ENCODE results near the gene EVA1A.
A peak's percentile ranks its signal among the peaks of the same experiment; 100 is the strongest.

The EVA1A gene

DNA sequence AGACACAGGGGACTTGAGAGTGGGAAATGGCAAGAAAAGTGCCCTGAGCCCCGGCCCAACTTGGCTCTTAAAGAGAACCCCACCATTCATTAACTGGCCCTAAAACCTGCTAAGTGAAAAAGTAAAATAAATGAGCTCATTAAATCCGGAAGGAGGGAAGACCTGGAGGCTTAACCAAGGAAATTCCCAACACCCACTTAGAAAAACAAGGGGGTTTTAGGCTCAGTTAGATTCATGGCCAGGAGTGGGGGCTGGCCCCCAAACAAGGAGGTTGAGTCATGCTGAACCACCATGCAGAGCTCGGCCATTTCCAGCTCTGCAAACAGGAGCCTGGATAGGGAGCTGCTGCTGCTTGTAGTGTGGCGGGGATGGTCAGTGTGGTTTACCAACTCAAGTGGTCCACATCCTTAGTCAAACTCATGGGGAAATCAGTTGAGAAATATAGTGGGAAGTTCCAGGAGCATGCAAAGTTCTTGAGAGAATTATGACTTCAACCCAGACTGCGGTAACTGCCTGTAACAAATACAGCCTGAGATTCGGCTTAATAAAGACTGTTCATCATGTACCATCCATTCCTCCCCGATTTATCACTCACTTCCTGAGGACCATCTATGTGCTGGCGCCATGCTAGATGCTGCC is 46.1 kb upstream of the EVA1A start:
- peak; percentile 90 for DNase-seq (ENCODE audit: low read depth)
- TF ChIP-seq, protein P1, sequence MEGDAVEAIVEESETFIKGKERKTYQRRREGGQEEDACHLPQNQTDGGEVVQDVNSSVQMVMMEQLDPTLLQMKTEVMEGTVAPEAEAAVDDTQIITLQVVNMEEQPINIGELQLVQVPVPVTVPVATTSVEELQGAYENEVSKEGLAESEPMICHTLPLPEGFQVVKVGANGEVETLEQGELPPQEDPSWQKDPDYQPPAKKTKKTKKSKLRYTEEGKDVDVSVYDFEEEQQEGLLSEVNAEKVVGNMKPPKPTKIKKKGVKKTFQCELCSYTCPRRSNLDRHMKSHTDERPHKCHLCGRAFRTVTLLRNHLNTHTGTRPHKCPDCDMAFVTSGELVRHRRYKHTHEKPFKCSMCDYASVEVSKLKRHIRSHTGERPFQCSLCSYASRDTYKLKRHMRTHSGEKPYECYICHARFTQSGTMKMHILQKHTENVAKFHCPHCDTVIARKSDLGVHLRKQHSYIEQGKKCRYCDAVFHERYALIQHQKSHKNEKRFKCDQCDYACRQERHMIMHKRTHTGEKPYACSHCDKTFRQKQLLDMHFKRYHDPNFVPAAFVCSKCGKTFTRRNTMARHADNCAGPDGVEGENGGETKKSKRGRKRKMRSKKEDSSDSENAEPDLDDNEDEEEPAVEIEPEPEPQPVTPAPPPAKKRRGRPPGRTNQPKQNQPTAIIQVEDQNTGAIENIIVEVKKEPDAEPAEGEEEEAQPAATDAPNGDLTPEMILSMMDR (conservative IDR thresholded peaks at IDR 0.05; ENCODE audit: control insufficient read depth, insufficient read depth, low read depth, low read length): no peak
- no peak overlapping the region for H3K4me3 ChIP-seq (ENCODE audit: control insufficient read depth, low read depth, low read length)

DNA sequence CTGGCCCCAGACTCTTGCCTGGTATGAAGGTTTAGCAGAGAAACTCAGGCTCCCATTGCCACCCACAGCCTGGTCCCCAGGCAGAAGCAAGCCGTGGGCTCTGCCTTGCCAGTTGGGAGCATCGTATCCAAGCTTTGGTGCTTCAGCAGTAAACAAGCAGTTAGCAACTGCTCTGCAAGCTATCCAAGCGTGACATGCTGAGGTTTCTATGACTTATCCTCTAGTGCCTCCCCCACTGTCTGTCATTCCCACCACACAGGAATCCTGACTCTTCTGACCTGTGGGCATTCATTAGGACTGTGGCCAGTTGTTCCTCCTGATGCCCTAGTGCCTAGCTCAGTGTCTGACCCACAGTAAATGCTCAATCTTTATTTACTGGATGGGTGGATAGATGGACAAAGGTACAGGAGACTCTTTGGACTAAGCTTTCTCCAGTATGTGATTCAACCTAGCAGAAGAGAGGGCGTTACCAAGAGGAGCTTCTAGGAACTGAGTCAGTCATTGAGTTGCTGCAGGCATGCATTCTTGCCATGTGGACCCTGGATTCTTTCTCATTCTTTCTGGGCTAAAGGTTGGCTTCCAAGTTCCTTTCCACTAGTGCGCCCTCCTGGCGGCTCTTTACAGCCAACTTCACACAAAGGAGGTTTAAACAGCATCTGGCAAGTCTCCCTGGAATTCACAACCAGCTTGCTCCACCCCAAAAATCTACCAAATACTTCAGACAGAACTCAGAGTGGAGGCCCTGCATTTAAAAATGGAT is 45.2 kb upstream of the EVA1A start:
- TF ChIP-seq, protein P1 (conservative IDR thresholded peaks at IDR 0.05; ENCODE audit: control insufficient read depth, insufficient read depth, low read depth, low read length): peak; percentile 50
- DNase-seq (ENCODE audit: low read depth): peak; percentile 98
- H3K4me3 ChIP-seq (ENCODE audit: control insufficient read depth, low read depth, low read length): no peak overlapping the region

DNA sequence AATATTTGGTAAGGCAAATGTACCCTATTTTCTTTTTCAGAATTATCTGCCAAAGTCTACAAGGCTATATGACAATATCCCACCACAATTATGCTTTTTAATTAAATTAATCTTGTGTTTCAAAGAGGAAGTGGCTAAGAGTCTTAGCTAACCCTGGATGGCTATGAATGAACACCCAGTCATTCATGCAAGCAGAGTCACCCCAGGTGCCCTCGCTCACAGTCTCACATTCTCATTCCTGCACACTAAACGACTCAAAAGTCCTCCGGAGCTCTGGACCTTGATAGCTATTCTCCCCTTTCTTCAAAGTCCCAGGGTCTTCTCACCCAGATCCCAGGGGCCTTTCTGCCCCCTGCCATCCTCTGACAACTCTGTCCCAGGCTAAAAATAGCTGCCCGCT is 43.7 kb upstream of the EVA1A start:
- TF ChIP-seq, protein P1 (conservative IDR thresholded peaks at IDR 0.05; ENCODE audit: control insufficient read depth, insufficient read depth, low read depth, low read length): no peak
- peak; percentile 52 for DNase-seq (ENCODE audit: low read depth)
- no peak overlapping the region for H3K4me3 ChIP-seq (ENCODE audit: control insufficient read depth, low read depth, low read length)

DNA sequence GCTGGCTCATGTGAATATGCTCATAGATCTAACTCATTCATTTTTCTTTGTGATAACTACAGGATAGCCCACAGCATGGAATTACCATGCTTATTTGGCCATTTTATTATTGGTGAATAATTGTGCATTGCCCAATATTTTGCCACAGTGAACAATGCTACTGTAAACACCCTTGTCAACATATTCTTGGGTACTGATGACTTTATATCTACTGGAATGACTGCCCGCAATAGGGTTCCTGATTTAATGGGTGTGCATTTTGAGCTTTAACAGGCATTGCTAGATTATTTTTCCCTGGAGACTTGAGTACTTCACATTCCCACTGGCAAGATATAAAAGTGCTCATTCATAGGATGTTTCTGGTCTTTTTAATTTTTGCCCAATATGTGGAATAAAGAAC is 42.7 kb upstream of the EVA1A start:
- peak; percentile 42 for DNase-seq (ENCODE audit: low read depth)
- no peak overlapping the region for H3K4me3 ChIP-seq (ENCODE audit: control insufficient read depth, low read depth, low read length)
- TF ChIP-seq, protein P1 (conservative IDR thresholded peaks at IDR 0.05; ENCODE audit: control insufficient read depth, insufficient read depth, low read depth, low read length): no peak

GRCh38 chr2:75602724-75603342 is 42.1 kb upstream of the EVA1A start:
- peak; percentile 90 for DNase-seq (ENCODE audit: low read depth)
- no peak overlapping the region for H3K4me3 ChIP-seq (ENCODE audit: control insufficient read depth, low read depth, low read length)
- TF ChIP-seq, protein P1 (conservative IDR thresholded peaks at IDR 0.05; ENCODE audit: control insufficient read depth, insufficient read depth, low read depth, low read length): no peak

DNA sequence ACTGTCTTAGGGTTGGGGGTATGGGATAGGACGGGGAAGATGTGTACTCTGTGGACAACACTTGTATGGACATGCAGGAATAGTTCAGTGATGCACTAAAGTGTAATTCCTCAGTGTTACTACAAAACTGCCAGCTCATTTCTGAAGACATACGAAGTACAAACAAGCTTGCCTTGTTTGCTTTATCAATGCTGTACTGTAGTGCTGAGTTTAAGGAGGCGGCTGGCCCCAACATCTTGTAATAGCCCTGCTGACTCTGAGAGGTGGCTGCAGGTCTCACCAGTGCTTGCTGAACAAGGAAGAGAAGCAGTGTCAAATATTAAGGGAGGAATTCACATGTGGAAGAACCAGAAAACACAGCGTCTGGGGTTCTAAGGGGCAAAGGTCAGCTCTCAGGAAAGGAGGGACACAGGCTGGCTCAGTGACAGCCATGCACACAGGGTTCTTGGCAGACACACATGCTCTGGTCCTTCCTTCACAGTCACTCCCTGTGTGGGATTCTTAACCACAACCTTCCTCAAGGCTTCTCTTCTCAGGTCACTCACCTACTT is 39.8 kb upstream of the EVA1A start:
- TF ChIP-seq, protein P1 (conservative IDR thresholded peaks at IDR 0.05; ENCODE audit: control insufficient read depth, insufficient read depth, low read depth, low read length): no peak
- no peak overlapping the region for H3K4me3 ChIP-seq (ENCODE audit: control insufficient read depth, low read depth, low read length)
- DNase-seq (ENCODE audit: low read depth): no peak
